LoVo (cell line): ENCODE data around the gene SCUBE1.
A peak's percentile ranks its signal among the peaks of the same experiment; 100 is the strongest.

Experiments used
- DNase-seq: peaks from one replicate; pipeline ENCODE4 v3.0.0-alpha.2; 2016; ENCODE audit warnings: low spot score

SCUBE1 gene

DNA sequence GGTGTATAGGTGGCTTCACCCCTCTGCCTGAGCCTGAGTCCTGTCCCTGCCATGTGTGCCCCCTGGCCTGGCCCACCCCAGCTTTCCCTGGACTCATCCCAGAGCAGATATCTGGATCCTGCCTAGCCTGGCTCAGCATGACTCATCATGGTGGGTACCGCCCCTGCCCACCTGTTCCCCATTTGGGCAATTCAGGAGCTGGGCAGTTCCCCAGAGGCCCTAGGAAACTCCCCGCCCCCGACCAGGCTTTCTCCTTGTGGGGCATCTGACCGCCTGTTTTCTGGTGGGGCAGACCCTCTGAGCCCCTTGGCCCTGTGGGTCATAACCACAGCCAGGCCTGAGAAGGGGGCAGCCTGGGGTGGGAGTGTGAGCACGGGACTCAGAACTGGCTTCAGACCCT, 187.4 kb downstream of the SCUBE1 start:
- no peak for DNase-seq

DNA sequence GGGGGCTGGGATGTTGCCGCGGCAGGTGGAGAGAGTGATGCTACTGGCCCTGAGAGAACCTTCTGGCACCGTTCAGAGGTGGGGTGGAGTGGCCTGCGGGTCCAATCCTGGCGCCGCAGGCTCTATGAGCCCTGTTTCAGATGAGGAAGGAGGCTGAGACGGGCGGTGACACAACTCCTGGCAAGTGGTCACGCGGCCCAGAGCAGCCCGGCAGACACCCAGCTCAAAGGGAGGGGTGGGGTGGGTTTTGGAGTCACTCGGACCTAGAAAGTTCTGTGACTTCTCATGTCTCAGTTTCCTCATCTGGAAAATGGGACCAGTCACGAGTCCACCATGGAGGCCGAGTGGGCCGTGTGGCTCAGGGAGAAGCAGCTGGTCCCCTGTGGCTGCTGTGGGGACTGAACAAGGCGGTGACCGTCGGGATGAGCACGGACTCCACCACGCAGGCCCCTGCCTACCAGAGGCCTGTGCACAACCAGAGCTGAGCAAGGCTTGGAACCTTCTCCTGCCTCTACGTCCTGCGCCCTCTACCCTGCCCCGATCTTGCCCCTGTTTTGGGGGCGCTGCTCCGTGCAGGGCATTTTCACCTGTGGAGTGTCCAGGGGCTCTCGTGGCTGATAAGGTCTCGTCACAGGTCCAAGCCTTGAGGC, 188.2 kb downstream of the SCUBE1 start:
- no peak for DNase-seq

DNA sequence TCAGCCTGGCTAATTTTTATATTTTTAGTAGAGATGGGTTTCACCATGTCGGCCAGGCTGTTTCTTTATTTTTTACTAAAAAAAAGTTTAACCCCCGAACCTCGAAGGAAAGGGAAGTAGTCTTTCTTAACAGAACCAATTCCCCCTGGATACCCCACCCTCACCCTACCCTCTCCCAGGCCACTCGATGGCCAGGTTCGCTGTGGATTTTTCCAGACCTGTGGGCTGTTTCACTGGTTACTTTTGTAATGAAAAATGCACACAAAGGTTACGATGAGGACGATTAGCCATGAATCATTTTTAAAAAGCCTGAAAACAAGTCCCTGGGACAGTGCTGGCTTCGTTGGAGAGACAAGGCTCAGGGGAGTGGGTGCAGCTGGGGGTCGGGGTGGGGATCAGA, 189.3 kb downstream of the SCUBE1 start:
- DNase-seq, result no peak

DNA sequence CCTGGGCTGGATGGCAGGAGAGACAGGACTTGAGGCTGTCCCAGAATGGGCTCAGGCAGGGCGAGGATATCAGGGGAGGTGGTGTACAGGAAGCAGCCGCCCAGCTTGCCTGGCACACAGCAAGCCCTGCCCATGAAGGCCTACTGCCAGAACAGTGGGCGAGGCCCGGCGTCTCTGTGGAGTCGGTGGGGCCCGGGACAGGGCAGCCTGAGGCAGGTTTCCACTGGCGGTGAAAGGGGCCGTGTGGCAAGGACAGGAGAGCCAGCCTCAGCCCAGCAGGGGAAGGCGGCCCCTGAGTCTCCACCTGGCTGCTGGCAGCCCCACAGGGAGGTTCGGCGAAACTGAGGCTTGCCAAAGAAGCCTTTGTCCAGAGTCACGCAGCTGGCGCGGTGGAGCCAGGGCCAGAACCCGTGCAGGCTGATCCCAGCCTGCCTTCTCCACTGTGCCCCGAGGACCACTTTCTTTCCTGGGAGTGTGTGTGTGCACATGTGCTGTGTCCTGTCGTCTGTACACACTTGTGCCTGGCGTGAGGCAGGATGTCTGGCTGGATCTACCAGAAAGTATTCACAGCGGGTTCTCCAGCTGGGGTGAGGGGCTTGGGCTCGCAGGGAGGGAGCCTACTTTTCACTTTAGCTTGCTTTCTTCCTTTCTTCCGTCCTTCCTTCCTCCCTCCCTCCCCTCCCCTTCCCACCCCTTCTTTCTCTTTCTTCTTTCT, 190.7 kb downstream of the SCUBE1 start:
- peak; percentile 69 for DNase-seq

DNA sequence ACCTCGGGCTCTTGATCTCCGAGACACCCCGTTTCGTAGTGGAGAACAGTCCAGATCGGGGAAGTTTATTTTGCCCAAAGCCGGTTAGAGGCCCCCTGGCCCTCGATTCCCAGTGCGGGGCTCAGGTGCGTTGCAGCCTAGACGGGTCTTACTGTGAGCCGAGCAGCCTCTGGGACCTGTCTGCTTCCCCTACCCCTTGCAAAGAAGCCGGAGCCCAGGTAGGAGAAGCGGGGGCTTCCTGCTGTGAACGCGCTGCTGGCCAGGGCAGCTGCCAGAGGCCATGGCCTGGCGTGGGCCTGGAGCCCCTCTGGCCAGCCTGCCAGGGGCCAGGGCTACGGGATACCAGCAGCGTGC, 191.2 kb downstream of the SCUBE1 start:
- no peak for DNase-seq

DNA sequence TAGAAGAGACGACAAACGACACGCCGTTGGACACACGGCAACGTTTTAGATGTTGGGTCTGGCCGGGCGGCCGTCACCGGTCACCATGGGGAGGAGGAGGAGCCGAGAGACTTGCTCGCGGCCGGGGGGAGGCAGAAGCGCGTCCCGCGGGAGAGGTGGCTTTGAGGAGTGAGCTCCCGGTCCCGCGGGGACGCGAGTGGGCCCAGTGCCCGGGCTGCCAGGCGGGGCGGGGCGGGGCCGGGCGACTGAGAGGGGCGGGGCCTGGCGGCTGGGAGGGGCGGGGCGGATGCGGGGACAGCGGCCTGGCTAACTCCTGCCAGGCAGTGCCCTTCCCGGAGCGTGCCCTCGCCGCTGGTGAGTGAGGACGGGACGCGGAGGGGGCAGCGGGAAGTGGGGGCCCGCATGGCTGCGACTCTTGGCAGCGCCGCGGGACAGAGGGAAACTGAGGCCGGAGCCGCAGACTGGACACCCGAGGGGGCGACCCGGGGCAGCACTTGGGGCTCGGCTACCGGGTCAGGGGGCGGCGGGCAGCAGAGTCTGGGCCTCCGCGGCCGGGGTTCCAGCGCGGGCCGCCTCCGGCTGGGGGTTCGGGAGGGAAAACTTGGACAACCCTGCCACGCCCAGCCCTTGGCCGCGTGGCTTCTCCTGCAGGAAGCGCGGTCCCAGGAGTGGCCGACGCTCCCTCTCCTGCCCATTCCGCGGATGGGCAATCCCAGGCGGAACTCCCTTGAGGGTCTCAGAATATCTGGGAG, 191.7 kb downstream of the SCUBE1 start, which contains the start of gene TSPO:
Gene TSPO, plus strand, starts transcription at position 309 of the 752 bp plus-strand sequence. CDS start 7,680 bp downstream, outside the sequence.
- peak; percentile 69 for DNase-seq

DNA sequence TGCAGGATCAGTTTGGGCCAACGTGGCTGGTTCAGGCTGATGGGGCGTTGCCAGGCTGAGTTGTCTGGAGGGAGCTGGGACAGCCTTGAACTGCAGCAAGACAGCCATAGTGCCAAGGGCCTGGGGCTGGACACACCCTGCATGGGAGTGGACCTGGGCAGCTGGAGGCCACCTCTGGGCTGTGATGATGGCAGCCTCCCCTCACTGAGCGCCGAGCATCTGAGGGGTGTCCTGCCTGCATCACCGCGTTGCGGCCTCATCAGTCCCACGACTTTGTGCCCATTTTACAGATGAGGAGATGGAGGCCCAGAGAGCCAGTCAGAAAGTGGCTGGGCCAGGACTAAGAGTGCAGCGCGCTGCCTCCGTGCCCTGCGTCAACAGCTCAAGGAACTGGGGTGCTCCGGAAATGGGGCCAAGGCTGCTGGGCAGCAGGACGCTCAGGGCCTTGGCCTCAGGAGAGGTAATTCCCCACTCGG, 192.4 kb downstream of the SCUBE1 start:
- DNase-seq, result no peak

DNA sequence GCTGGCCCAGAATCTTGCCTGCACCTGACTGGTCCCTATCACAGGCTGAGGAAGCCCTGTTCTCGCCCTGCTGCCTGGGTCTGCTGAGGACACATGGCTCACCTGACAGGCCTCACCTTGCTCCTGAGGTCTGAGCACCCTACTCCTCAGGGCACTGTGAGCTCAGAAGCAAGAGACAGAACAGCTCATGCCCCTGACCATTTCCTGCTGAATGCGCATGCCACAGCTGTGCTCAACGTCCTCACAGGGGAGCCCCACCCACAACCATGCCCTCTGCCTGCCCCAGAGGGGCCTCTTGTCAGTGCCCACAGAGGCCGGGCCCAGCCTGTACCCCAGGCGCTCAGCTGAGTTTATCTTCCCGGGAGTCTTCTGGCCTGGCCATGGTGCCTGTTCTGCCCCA, 194.6 kb downstream of the SCUBE1 start:
- no peak for DNase-seq

DNA sequence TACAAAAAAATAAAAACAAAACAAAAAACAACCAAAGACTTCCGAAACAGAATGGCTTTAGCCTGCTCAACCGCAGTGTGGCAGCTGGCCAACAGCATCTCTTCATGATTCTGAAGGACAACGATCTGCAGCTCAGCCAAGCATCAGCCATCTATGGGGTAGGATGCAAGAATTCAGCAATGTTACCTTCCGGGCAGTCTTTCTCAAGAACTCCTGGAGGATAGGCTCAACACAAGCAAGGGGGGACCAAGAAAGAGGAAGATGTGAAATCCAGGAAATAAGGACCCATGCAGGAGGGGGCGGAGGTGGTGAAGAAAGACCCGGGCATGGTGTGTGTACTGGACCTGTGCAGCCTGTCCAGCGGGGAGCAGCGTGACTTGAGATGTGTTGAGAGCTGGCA, 195.4 kb downstream of the SCUBE1 start:
- no peak for DNase-seq
